Pancreas (tissue), 10 donors: ENCODE results near the gene CACNA1F. TPM values are rescaled to one million over a fixed set of nuclear protein-coding genes. Genes with fewer than 3 reads are reported as not detected.
A peak's percentile ranks its signal among the peaks of the same experiment; 100 is the strongest.

Experiments used
- ATAC-seq, 4 donors: fragments of 200-7000 bp; cut with Tn5 transposase; one replicate each; pipeline versions ENCODE4 v1.8.0 to v1.9.1; 2020; ENCODE audit warnings: mild to moderate bottlenecking in 4 of 4, moderate library complexity in 4 of 4
- DNase-seq, 6 donors: peaks; one replicate each; pipeline ENCODE4 v3.0.0-alpha.2; 2020
- FAIRE-seq: peaks from 2 replicates; lab custom pipeline; 2012; peaks lifted over from hg19 to GRCh38; lab: Jason Lieb, UNC
- H3K27ac ChIP-seq, 4 donors: fragments of 200-600 bp; sonication (generic); 1 replicate in 3 of 4; 2 replicates in 1 of 4; pipeline versions ENCODE4 v1.5.0 to v1.8.0; 2020
- H3K27me3 ChIP-seq, 4 donors: fragments of 200-600 bp; one replicate each; pipeline ENCODE4 v1.8.0; 2021
- H3K36me3 ChIP-seq, 3 donors: fragments of 200-600 bp; sonication (generic) in 1 of 3; one replicate each; pipeline versions ENCODE4 v1.5.0 to v1.8.0; 2020 to 2021
- H3K4me1 ChIP-seq, 3 donors: fragments of 200-600 bp; one replicate each; pipeline ENCODE4 v1.8.0; 2021
- H3K4me3 ChIP-seq, 4 donors: fragments of 200-600 bp; sonication (generic) in 2 of 4; one replicate each; pipeline versions ENCODE4 v1.5.0 to v1.8.0; 2020 to 2021
- H3K9me3 ChIP-seq, 4 donors: fragments of 200-600 bp; one replicate each; pipeline ENCODE4 v1.8.0; 2021
- WGBS, 2 donors: extraction: QIAGEN DNeasy Blood & Tissue Kit; methylation state at CpG; one replicate each; pipeline ENCODE4 v1.1.7; 2013; 5-methylcytosine and 5-hydroxymethylcytosine counted together
- intact Hi-C, 3 donors: fragments of 100-400 bp; cut with DNase I; formaldehyde crosslinking; loops; one replicate each; pipeline versions ENCODE4 v1.11.1 to v1.14.2; 2022
- polyA plus RNA-seq, 2 donors: library from polyadenylated mRNA; stranded (reverse); fragments of 200-250 nt; gene quantifications; one replicate each; pipeline ENCODE4 v1.2.3, GENCODE V29; 2013
- total RNA-seq, 6 donors: library from RNA; stranded (reverse); fragmentation: NEBNext Ultra II Directional in 4 of 6; extraction: Animal tissue kit (Norgen Biotek cat#: 25700) in 4 of 6; gene quantifications; one replicate each; pipeline versions ENCODE4 v1.2.1 to v1.2.4, GENCODE V29; 2021 to 2023
- TF ChIP-seq, protein P1 (sequence below), 4 donors: fragments of 200-600 bp; sonication (generic) in 3 of 4; IDR thresholded peaks; one replicate each; pipeline versions ENCODE4 v1.5.0 to v1.8.0; 2021; ENCODE audit warnings: antibody characterized with exemption in 4 of 4
- donor health status: healthy with polysubstance abuse.
- donor health status: DM: no; HTN: no; CAD: no; lungs with moderate emphysema.
- donor health status: DM: no; HTN: no; CAD: no.
- donor health status: control.
- donor health status: control.
- donor health status: Bipolar disorder and iron deficiency.
- donor health status: DM: yes; HTN: yes; CAD: no.
- donor health status: DM: no; HTN: no; CAD: no.
- donor health status: DM: no; HTN: no; CAD: no.
- donor health status: DM: yes; HTN: yes; CAD: no.

Gene CACNA1F
- total and polyA plus RNA-seq, 8 donors = 0.03 to 0.87 (median 0.19) TPM

DNA sequence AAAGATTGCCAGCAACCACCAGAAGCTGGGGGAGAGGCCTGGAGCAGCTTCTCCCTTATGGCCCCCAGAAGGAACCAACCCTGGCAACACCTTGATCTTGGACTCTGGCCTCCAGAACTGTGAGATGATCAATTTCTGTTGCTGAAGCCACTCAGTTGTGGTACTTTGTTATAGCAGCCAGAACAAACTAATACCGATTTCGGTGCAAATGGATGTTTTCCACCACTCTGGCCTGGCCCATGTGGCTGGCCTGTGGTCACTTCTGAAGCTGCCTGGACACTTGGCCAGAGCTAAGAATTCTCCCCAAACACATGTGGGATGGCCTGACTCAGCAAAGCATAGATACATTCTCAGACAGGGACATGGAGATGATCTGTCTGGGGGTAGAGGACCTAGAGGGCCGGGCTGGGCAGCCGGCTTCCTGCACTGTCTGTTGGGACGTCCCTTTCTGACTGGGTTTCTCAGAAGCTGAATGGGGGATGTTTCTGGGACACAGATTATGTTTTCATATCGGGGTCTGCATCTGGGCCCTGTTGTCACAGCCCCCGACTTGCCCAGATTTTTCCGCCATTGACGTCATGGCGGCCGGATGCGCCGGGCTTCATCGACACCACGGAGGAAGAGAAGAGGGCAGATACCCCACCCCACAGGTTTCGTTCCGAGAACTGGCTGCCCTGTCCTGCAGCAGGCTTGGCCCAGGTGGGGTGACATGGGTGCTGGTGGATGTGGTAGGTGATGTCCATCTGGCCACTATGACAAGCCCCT lies 27.3 kb upstream of the CACNA1F start:
- no peaks in the 10 kb centered on the region for H3K4me1 ChIP-seq
- H3K36me3 ChIP-seq = no peaks in the 10 kb centered on the region
- DNase-seq (peak in 1 of 6 donors; percentile 34), FAIRE-seq (no peak), ATAC-seq (no peak)
- TF ChIP-seq, protein P1, sequence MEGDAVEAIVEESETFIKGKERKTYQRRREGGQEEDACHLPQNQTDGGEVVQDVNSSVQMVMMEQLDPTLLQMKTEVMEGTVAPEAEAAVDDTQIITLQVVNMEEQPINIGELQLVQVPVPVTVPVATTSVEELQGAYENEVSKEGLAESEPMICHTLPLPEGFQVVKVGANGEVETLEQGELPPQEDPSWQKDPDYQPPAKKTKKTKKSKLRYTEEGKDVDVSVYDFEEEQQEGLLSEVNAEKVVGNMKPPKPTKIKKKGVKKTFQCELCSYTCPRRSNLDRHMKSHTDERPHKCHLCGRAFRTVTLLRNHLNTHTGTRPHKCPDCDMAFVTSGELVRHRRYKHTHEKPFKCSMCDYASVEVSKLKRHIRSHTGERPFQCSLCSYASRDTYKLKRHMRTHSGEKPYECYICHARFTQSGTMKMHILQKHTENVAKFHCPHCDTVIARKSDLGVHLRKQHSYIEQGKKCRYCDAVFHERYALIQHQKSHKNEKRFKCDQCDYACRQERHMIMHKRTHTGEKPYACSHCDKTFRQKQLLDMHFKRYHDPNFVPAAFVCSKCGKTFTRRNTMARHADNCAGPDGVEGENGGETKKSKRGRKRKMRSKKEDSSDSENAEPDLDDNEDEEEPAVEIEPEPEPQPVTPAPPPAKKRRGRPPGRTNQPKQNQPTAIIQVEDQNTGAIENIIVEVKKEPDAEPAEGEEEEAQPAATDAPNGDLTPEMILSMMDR (IDR thresholded peaks at IDR 0.05) = no peak
- H3K9me3 ChIP-seq = no peaks in the 10 kb centered on the region
- WGBS, 2 donors = 91 to 93% methylated on average over 17 of the region's 17 CpGs
- no peak overlapping the region for H3K4me3 ChIP-seq
- H3K27ac ChIP-seq = no peak overlapping the region
- no peaks in the 10 kb centered on the region for H3K27me3 ChIP-seq
- intact Hi-C loops = no loop called here

DNA sequence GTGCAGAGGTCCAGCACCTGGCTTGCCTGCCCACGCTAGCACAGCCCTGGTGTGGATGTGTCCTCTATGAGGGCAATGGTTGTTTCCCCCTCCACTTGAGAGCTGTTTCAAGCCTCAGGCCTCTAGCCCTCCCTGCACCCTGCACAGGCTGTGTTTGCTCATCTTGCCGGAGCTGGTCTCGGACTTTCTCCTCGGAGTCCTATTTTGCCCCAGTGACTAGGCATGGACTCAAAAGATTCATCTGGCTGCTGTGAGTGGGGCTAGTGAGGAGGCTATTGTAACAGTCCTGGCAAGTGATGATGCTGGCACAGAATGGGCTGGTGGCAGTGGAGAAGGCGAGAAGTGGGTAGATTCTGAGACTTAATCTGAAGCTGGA lies 25.6 kb upstream of the CACNA1F start:
- Histone ChIP-seq H3K9me3 (no peaks in the 10 kb centered on the region), H3K27me3 (no peaks in the 10 kb centered on the region), H3K4me3 (no peak overlapping the region), H3K36me3 (no peaks in the 10 kb centered on the region), H3K4me1 (no peaks in the 10 kb centered on the region), H3K27ac (no peak overlapping the region)
- 74 to 76% methylated on average over 5 of the region's 5 CpGs for WGBS, 2 donors
- intact Hi-C loops = no loop called here
- TF ChIP-seq, protein P1 (IDR thresholded peaks at IDR 0.05) = no peak
- ATAC-seq (no peak), FAIRE-seq (no peak), DNase-seq (peak in 1 of 6 donors; percentile 37)

DNA sequence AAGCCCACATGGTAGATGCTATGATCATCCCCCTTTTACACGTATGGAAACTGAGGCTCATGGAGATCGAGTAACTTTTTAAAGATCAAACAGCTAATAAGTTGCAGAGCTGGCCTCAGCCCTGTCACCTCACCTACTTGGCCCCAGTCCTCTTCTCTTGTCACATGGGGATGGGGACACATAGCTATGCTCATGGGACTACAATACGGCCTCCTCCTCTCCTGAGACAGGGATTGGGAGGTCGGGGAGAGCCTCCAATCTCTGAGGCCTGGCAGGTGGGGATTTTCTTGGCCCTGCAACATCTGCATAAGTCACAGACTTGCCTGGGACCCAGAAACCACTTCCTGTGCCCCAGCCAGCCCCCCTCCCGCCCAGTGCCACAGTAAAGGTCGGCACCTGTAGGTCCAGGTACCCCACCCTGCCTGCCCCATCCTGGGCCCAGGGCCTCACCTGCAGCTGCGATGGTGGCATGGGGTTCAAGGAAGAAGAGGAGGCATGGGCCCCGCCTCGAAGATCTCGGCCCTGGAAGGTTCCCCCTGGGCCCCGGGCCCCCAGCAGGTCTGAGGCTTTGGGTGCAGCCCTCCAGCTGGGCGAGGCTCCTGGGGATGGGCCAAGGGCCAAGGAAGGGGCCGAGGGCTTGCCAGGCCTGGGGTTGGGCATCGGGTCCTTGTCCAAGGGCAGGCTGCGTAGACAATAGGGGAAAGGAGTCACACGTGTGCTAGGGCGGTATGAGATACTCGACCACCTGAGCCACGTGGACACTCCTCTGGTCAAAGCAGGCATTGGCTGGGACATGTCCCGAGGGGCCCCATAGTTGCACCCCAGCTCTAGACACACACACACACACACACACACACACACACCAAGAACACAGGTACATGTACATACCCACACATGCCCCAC lies 25.0 kb upstream of the CACNA1F start:
- FAIRE-seq = no peak
- Histone ChIP-seq H3K9me3 (no peaks in the 10 kb centered on the region), H3K27ac (no peak overlapping the region), H3K4me1 (no peaks in the 10 kb centered on the region), H3K36me3 (no peaks in the 10 kb centered on the region), H3K27me3 (no peaks in the 10 kb centered on the region), H3K4me3 (no peak overlapping the region)
- TF ChIP-seq, protein P1 (IDR thresholded peaks at IDR 0.05) = no peak
- intact Hi-C loops = no loop called here
- ATAC-seq = no peak
- WGBS, 2 donors = 66 to 74% methylated on average over 20 of the region's 20 CpGs
- DNase-seq = peak in 1 of 6 donors; percentile 47

- Histone ChIP-seq H3K27me3 (no peaks in the 10 kb centered on the region), H3K4me3 (no peak overlapping the region), H3K4me1 (no peaks in the 10 kb centered on the region), H3K27ac (no peak overlapping the region), H3K9me3 (no peaks in the 10 kb centered on the region), H3K36me3 (no peaks in the 10 kb centered on the region)
- intact Hi-C loops = no loop called here
- ATAC-seq (no peak), FAIRE-seq (no peak), DNase-seq (peak in 1 of 6 donors; percentile 44)
- 77 to 78% methylated on average over 14 of the region's 14 CpGs for WGBS, 2 donors
- TF ChIP-seq, protein P1 (IDR thresholded peaks at IDR 0.05) = no peak
Measured at GRCh38 chrX:49257074-49257790, 24.1 kb upstream of the CACNA1F start.
